Transverse colon (tissue), 4 donors: ENCODE data around the gene EOLA2. TPM values are rescaled to one million over a fixed set of nuclear protein-coding genes. Genes with fewer than 3 reads are reported as not detected.
"Not testable (repeated sequence)": the region's sequence is repeated elsewhere in the genome, so short reads cannot be mapped to it uniquely, and the experiment has no call there.

Source experiments
- DNase-seq: peaks from one replicate; pipeline ENCODE4 v3.0.0-alpha.2; 2019
- H3K27ac ChIP-seq, 4 donors: fragments of 200-600 bp; sonication (generic); 2 replicates each; pipeline ENCODE4 v1.5.1; 2016 to 2018; ENCODE audit warnings: inconsistent platforms in 4 of 4
- H3K27me3 ChIP-seq: fragments of 200-600 bp; sonication (generic); 2 replicates; pipeline ENCODE4 v1.5.1; 2017; ENCODE audit warnings: inconsistent platforms
- H3K36me3 ChIP-seq, 4 donors: fragments of 200-600 bp; sonication (generic); 2 replicates each; pipeline ENCODE4 v1.5.1; 2017 to 2019; ENCODE audit warnings: inconsistent platforms in 4 of 4
- H3K4me1 ChIP-seq, 4 donors: fragments of 200-600 bp; sonication (generic); 2 replicates each; pipeline ENCODE4 v1.5.1; 2017 to 2020; ENCODE audit warnings: inconsistent platforms in 4 of 4
- H3K4me3 ChIP-seq, 4 donors: fragments of 200-600 bp; sonication (generic); 1 replicate in 1 of 4; 2 replicates in 3 of 4; pipeline versions ENCODE4 v1.5.1 to v1.6.1; 2017 to 2019; ENCODE audit warnings: inconsistent platforms in 4 of 4
- H3K9me3 ChIP-seq, 2 donors: fragments of 200-600 bp; sonication (generic); 2 replicates each; pipeline ENCODE4 v1.5.1; 2017 to 2019; ENCODE audit warnings: inconsistent platforms in 2 of 2
- CTCF ChIP-seq, 5 experiments: fragments of 200-600 bp in 3 of 5; fragments of 450-650 bp in 2 of 5; sonication (generic) in 3 of 5; IDR thresholded peaks; 1 replicate in 2 of 5; 2 replicates in 3 of 5; pipeline ENCODE4 v1.5.1; 2016 to 2017; ENCODE audit warnings: antibody characterized with exemption in 5 of 5, inconsistent platforms in 3 of 5, mild to moderate bottlenecking in 2 of 5, moderate library complexity in 1 of 5
- EP300 ChIP-seq: sonication (generic); formaldehyde crosslinking; IDR thresholded peaks from one replicate; pipeline ENCODE4 v1.6.1; 2017; ENCODE audit warnings: antibody characterized with exemption, low read depth
- POLR2A ChIP-seq: fragments of 450-650 bp; IDR thresholded peaks from one replicate; pipeline ENCODE4 v1.6.1; 2016; ENCODE audit warnings: antibody characterized with exemption, mild to moderate bottlenecking, moderate library complexity
- POLR2AphosphoS5 ChIP-seq, 3 donors: sonication (generic); formaldehyde crosslinking; IDR thresholded peaks; one replicate each; pipeline ENCODE4 v1.6.1; 2016; ENCODE audit warnings: antibody characterized with exemption in 3 of 3
- WGBS, 2 donors: methylation state at CpG; one replicate each; pipeline ENCODE4 v1.1.5; 2018; ENCODE audit warnings: low coverage in 1 of 2; 5-methylcytosine and 5-hydroxymethylcytosine counted together
- in situ Hi-C, 4 donors: fragments of 200-750 bp; cut with MboI; loops; one replicate each; pipeline versions ENCODE4 v1.15.0 to v1.15.1; 2017; ENCODE audit warnings: low sequenced_read_pairs in 3 of 4, low pct_ligation_motif_present in 1 of 4, low pct_unique_long_range_greater_than_20kb in 1 of 4
- intact Hi-C: fragments of 100-400 bp; cut with DNase I; formaldehyde crosslinking; loops from one replicate; pipeline ENCODE4 v1.15.1; 2023; ENCODE audit warnings: low total_unique reads
- total RNA-seq, 4 donors: library from RNA; depleted of rRNA; stranded (reverse); fragments of >200 nt; gene quantifications; one replicate each; pipeline ENCODE4 v1.1.0, GENCODE V29; 2016

EOLA2 gene
- total RNA-seq, 4 donors from 2014 or later = 10.5 to 77.1 (median 30.4) TPM

- intact Hi-C loops = loop anchor here (10.0 kb wide), 1 partner anchor 744 kb away; the partner anchor contains the start of gene MTMR1
- Histone ChIP-seq H3K36me3 (no peaks in the 10 kb centered on the region), H3K27ac (peak overlapping the region; percentile 35 to 40 (median 38)), H3K27me3 (no peaks in the 10 kb centered on the region), H3K9me3 (no peaks in the 10 kb centered on the region), H3K4me3 (no peak overlapping the region), H3K4me1 (peaks cover 0 to 3% (median 0%) of the 10 kb centered on the region in 4 donors)
- TF ChIP-seq EP300 = no peak
- peak; percentile 20 to 42 (median 30) for TF ChIP-seq CTCF (IDR thresholded peaks at IDR 0.05)
- TF ChIP-seq POLR2AphosphoS5 (IDR thresholded peaks at IDR 0.05) = no peak
- TF ChIP-seq POLR2A = no peak
- WGBS, 2 donors = 7% methylated on average over 1 of the region's 1 CpG; no CpG with 5 or more reads in 1 of the 2 donors
- in situ Hi-C loops = loop anchor here in 3 of 4 donors (25.0 kb wide), 4 partner anchors 412 to 762 kb away; partner anchors contain the start of genes MAMLD1 (in 2 of the 3) and MTMR1 (in 1 of the 3)
- no peak for DNase-seq
Measured at GRCh38 chrX:149950681-149951080, 12.4 kb upstream of the EOLA2 start.

- Histone ChIP-seq H3K9me3 (no peaks in the 10 kb centered on the region), H3K27ac (peak overlapping the region; percentile 35 to 40 (median 38)), H3K4me3 (no peak overlapping the region), H3K36me3 (no peaks in the 10 kb centered on the region), H3K4me1 (peaks cover 0 to 3% (median 0%) of the 10 kb centered on the region in 4 donors), H3K27me3 (no peaks in the 10 kb centered on the region)
- in situ Hi-C loops (loop anchor here in 3 of 4 donors (25.0 kb wide), 4 partner anchors 412 to 762 kb away; partner anchors contain the start of genes MAMLD1 (in 2 of the 3) and MTMR1 (in 1 of the 3)), intact Hi-C loops (loop anchor here (10.0 kb wide), 1 partner anchor 745 kb away; the partner anchor contains the start of gene MTMR1)
- no peak for TF ChIP-seq POLR2A
- no peak for TF ChIP-seq POLR2AphosphoS5 (IDR thresholded peaks at IDR 0.05)
- TF ChIP-seq CTCF (IDR thresholded peaks at IDR 0.05) = no peak
- TF ChIP-seq EP300 = no peak
- WGBS, 2 donors = 53% methylated on average over 6 of the region's 6 CpGs; no CpG with 5 or more reads in 1 of the 2 donors
- DNase-seq = no peak
Measured at GRCh38 chrX:149949743-149950436, 11.6 kb upstream of the EOLA2 start.

- Histone ChIP-seq H3K4me3 (no peak overlapping the region), H3K27me3 (no peaks in the 10 kb centered on the region), H3K4me1 (peaks cover 0 to 3% (median 0%) of the 10 kb centered on the region in 4 donors), H3K27ac (no peak overlapping the region), H3K36me3 (no peaks in the 10 kb centered on the region), H3K9me3 (no peaks in the 10 kb centered on the region)
- no peak for DNase-seq
- TF ChIP-seq POLR2AphosphoS5 (IDR thresholded peaks at IDR 0.05) (no peak), EP300 (no peak), POLR2A (no peak), CTCF (IDR thresholded peaks at IDR 0.05) (no peak)
- 60% methylated on average over 3 of the region's 3 CpGs; no CpG with 5 or more reads in 1 of the 2 donors for WGBS, 2 donors
- intact Hi-C loops = no loop called here
- in situ Hi-C loops = no loop called here
Measured at GRCh38 chrX:149948016-149948415, 9.7 kb upstream of the EOLA2 start.

GRCh38 chrX:149946932-149947331 is 8.6 kb upstream of the EOLA2 start:
- H3K27ac ChIP-seq, H3K9me3 ChIP-seq, H3K27me3 ChIP-seq, intact Hi-C loops, in situ Hi-C loops, H3K4me3 ChIP-seq, H3K36me3 ChIP-seq, DNase-seq, H3K4me1 ChIP-seq: not testable (repeated sequence)
- WGBS, 2 donors = no CpG with 5 or more reads among the region's 3 CpGs

- DNase-seq, in situ Hi-C loops, intact Hi-C loops, H3K27ac ChIP-seq, H3K9me3 ChIP-seq, H3K27me3 ChIP-seq, H3K4me3 ChIP-seq, H3K4me1 ChIP-seq, H3K36me3 ChIP-seq: not testable (repeated sequence)
- WGBS, 2 donors = 86% methylated on average over 7 of the region's 9 CpGs; no CpG with 5 or more reads in 1 of the 2 donors
Measured at GRCh38 chrX:149945820-149946219, 7.5 kb upstream of the EOLA2 start.

- H3K27me3 ChIP-seq, DNase-seq, in situ Hi-C loops, intact Hi-C loops, H3K36me3 ChIP-seq, H3K9me3 ChIP-seq, H3K4me3 ChIP-seq, H3K27ac ChIP-seq, H3K4me1 ChIP-seq: not testable (repeated sequence)
- 80 to 91% methylated on average over 5 to 11 of the region's 11 CpGs for WGBS, 2 donors
Measured at GRCh38 chrX:149945087-149945670, 6.9 kb upstream of the EOLA2 start.
